ENCODE data around the gene SIRT7. TPM values are rescaled to one million over a fixed set of nuclear protein-coding genes. Genes with fewer than 3 reads are reported as not detected.

Gene SIRT7
- total RNA-seq, 4 donors from 2014 or later = 7.5 to 22.0 (median 15.5) TPM

- TF ChIP-seq CTCF (IDR thresholded peaks at IDR 0.05; ENCODE audit: low read depth) = no peak
Measured at GRCh38 chr17:81905993-81906392, 12.0 kb downstream of the SIRT7 start.

- no peak for TF ChIP-seq CTCF (IDR thresholded peaks at IDR 0.05; ENCODE audit: low read depth)
Measured at GRCh38 chr17:81905424-81905875, 12.5 kb downstream of the SIRT7 start.

DNA sequence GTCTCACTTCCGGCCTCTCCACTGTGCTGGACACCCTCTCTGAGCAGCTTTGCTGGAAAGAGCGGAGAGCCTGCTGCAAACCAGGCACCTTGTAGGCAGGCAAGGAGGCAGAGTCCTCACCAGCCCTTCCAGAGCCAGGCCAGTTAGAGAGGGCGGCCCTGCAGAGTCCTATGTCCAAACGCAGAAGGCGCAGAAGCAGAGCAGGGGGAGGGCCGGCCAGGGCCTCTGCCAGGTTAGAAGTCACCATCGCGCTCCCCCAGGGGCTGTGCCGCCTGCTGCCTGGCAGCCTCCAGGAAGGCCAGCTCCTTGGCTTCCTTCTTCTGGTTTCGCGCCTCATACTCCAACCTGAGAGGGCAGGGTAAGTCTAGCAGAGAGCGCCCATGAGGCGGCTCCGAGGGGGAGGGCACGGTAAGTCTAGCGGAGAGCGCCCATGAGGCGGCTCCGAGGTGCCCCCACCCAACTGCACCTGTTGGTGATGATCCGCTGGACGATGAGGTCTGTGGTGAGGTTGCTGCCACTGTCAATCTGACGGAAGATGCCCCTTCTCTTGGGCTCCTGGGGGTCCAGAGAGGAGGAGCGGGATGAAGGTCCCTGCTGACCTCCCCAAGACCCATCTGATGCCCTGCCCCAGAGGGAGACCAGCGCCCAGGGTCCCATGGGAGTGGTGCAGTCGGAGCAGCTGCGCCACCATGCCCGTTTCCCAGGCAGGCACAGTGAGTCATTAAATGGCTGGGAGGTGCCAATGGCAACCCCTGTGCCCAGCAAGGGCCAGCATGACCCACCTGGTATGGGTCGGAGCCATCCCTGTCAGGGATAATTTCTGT is 13.2 kb downstream of the SIRT7 start:
- no peak for TF ChIP-seq CTCF (IDR thresholded peaks at IDR 0.05; ENCODE audit: low read depth)

- no peak for TF ChIP-seq CTCF (IDR thresholded peaks at IDR 0.05; ENCODE audit: low read depth)
Measured at GRCh38 chr17:81903896-81904599, 13.9 kb downstream of the SIRT7 start.

- no peak for TF ChIP-seq CTCF (IDR thresholded peaks at IDR 0.05; ENCODE audit: low read depth)
Measured at GRCh38 chr17:81903415-81903831, 14.6 kb downstream of the SIRT7 start.

DNA sequence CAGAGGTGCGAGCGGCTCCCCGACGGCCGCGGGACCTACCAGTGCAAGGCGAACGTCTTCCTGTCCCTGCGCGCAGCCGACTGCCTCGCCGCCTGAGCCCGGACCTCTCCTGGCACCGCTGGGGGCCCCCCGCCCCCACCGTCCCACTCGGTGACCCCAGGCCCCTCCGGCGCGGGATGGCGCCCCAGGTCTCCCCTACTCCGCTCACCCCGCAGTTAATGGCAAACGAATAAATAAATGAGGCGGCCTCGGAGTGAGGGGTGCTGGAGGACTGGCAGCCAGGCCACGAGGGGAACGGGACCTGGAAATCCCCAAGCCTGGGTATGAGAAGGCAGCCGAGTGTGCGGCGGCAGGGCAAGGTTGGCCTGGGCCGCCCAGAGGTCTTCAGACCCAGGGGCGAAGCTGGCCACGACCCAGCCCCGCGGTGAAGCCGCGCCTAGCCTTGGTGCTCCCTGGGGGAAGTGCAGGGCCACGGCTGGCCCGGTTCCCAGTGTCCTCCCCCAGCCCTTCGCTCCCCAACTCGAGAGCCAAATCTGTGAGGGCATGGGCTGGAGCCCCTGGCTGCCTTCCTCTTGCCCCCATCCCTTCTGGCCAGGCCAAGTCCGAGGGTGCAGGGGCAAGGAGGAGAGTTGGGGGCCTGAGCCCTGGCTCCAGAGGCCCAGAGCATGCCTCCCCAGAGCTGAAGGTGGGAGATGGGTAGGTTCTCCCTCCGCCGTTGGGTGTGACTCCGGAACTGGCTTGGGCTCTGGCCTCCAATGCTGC is 15.1 kb downstream of the SIRT7 start:
- TF ChIP-seq CTCF (IDR thresholded peaks at IDR 0.05; ENCODE audit: low read depth) = no peak
